Endodermal cell (in vitro differentiated cells): ENCODE data around the gene SPEM1. TPM values are rescaled to one million over a fixed set of nuclear protein-coding genes. Genes with fewer than 3 reads are reported as not detected.
"Not testable (repeated sequence)": the region's sequence is repeated elsewhere in the genome, so short reads cannot be mapped to it uniquely, and the experiment has no call there.

ENCODE experiments used
- DNase-seq: peaks from one replicate; pipeline ENCODE4 v3.0.0-alpha.2; 2017
- H3K27ac ChIP-seq: 2 replicates; pipeline ENCODE4 v1.5.1; 2013; ENCODE audit warnings: mild to moderate bottlenecking, low read depth, low read length, moderate library complexity
- H3K27me3 ChIP-seq: 2 replicates; pipeline ENCODE4 v1.6.1; 2013; ENCODE audit warnings: mild to moderate bottlenecking, low read length, moderate library complexity; ENCODE audit not compliant: insufficient read depth, control insufficient read depth, poor library complexity, severe bottlenecking
- H3K36me3 ChIP-seq: 2 replicates; pipeline ENCODE4 v1.7.0; 2013; ENCODE audit warnings: mild to moderate bottlenecking, low read length, moderate library complexity; ENCODE audit not compliant: control insufficient read depth, insufficient read depth
- H3K4me1 ChIP-seq: one replicate; pipeline ENCODE4 v1.7.0; 2013; ENCODE audit warnings: low read length; ENCODE audit not compliant: control insufficient read depth, insufficient read depth
- H3K4me3 ChIP-seq: 2 replicates; pipeline ENCODE4 v1.5.1; 2013; ENCODE audit warnings: mild to moderate bottlenecking, low read length, moderate library complexity
- H3K9ac ChIP-seq: 2 replicates; pipeline ENCODE4 v1.6.1; 2013; ENCODE audit warnings: mild to moderate bottlenecking, low read length, moderate library complexity; ENCODE audit not compliant: poor library complexity, severe bottlenecking; ENCODE audit errors: extremely low read depth
- H3K9me3 ChIP-seq: 2 replicates; pipeline ENCODE4 v1.6.1; 2013; ENCODE audit warnings: mild to moderate bottlenecking, low read length, moderate library complexity; ENCODE audit not compliant: control insufficient read depth
- H3K27ac Mint-ChIP-seq: 2 replicates; pipeline ENCODE4 v1.8.0; 2020; ENCODE audit warnings: mixed read lengths
- H3K27me3 Mint-ChIP-seq: 2 replicates; pipeline ENCODE4 v1.8.0; 2021; ENCODE audit warnings: mild to moderate bottlenecking, mixed read lengths; ENCODE audit not compliant: insufficient read depth
- H3K36me3 Mint-ChIP-seq: 2 replicates; pipeline ENCODE4 v1.8.0; 2020; ENCODE audit warnings: low read depth, mixed read lengths
- H3K4me1 Mint-ChIP-seq: 2 replicates; pipeline ENCODE4 v1.8.0; 2020; ENCODE audit warnings: mixed read lengths
- H3K4me3 Mint-ChIP-seq: 2 replicates; pipeline ENCODE4 v1.8.0; 2020; ENCODE audit warnings: mild to moderate bottlenecking, moderate library complexity, mixed read lengths
- H3K9me3 Mint-ChIP-seq: 2 replicates; pipeline ENCODE4 v1.8.0; 2020; ENCODE audit warnings: mild to moderate bottlenecking, mixed read lengths
- WGBS, 2 experiments: methylation state at CpG; one replicate each; pipeline versions ENCODE4 v1.1.5 to v1.1.7; 2013; ENCODE audit warnings: missing lambda C conversion rate in 2 of 2, mixed read lengths in 1 of 2; ENCODE audit not compliant: insufficient coverage in 1 of 2, insufficient read length in 1 of 2; 5-methylcytosine and 5-hydroxymethylcytosine counted together
- total RNA-seq, 2 donors: library from RNA; stranded (reverse); fragmentation: NEBNext Ultra II Directional in 1 of 2; extraction: Animal tissue kit (Norgen Biotek cat#: 25700) in 1 of 2; gene quantifications; 2 replicates in 1 of 2; 3 replicates in 1 of 2; pipeline ENCODE4 v1.2.1, GENCODE V29; 2021
- TF ChIP-seq, protein P1 (sequence below): fragments of 200-600 bp; sonication (generic); conservative IDR thresholded peaks from 2 replicates; pipeline ENCODE4 v1.5.0; 2021; ENCODE audit warnings: antibody characterized with exemption, mild to moderate bottlenecking

Gene SPEM1
- total RNA-seq, 2 donors from 2014 or later = 0.46 to 0.49 TPM

DNA sequence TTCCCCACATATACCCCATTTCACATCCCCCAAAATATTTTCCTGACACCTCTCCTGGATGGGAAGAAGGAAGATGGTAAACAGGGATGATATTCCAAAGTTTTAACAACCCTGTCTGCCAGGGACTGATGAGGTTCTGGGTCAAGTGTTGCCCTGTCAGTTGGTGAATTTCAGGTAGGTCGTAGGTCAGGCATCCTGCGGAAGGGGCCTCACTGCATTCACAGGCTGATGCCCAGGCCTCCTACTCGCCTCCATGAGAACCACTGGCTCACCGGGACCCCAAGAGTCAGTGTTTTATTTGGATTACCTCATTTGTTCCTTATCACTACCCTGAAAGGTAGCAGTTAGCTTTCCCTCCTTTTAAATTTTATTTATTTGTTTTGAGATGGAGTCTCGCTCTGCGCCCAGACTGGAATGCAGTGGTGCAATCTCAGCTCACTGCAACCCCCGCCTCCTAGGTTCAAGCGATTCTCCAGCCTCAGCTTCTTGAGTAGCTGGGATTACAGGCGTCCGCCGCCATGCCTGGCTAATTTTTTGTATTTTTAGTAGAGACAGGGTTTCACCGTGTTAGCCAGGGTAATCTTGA is 48.8 kb downstream of the SPEM1 start:
- Histone ChIP-seq H3K4me3 (no peak overlapping the region), H3K27ac (no peak overlapping the region), H3K9me3 (no peaks in the 10 kb centered on the region), H3K4me1 (no peaks in the 10 kb centered on the region), H3K27me3 (no peaks in the 10 kb centered on the region), H3K9ac (no peak overlapping the region), H3K36me3 (peaks cover 11% of the 10 kb centered on the region)
- Mint-ChIP-seq H3K4me3 (no peak overlapping the region), H3K27me3 (no peaks in the 10 kb centered on the region), H3K27ac (peak overlapping the region; percentile 30), H3K36me3 (peaks cover 17% of the 10 kb centered on the region), H3K4me1 (no peaks in the 10 kb centered on the region), H3K9me3 (no peaks in the 10 kb centered on the region)
- WGBS, 2 experiments = 87 to 91% methylated on average over 11 to 12 of the region's 12 CpGs
- no peak for DNase-seq
- TF ChIP-seq, protein P1, sequence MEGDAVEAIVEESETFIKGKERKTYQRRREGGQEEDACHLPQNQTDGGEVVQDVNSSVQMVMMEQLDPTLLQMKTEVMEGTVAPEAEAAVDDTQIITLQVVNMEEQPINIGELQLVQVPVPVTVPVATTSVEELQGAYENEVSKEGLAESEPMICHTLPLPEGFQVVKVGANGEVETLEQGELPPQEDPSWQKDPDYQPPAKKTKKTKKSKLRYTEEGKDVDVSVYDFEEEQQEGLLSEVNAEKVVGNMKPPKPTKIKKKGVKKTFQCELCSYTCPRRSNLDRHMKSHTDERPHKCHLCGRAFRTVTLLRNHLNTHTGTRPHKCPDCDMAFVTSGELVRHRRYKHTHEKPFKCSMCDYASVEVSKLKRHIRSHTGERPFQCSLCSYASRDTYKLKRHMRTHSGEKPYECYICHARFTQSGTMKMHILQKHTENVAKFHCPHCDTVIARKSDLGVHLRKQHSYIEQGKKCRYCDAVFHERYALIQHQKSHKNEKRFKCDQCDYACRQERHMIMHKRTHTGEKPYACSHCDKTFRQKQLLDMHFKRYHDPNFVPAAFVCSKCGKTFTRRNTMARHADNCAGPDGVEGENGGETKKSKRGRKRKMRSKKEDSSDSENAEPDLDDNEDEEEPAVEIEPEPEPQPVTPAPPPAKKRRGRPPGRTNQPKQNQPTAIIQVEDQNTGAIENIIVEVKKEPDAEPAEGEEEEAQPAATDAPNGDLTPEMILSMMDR = no peak

GRCh38 chr17:7469843-7470242 is 49.7 kb downstream of the SPEM1 start:
- H3K4me1 Mint-ChIP-seq, H3K27ac Mint-ChIP-seq, H3K27me3 Mint-ChIP-seq, H3K9me3 ChIP-seq, H3K27ac ChIP-seq, H3K4me1 ChIP-seq, H3K9me3 Mint-ChIP-seq, DNase-seq, H3K9ac ChIP-seq, H3K4me3 Mint-ChIP-seq, H3K27me3 ChIP-seq, H3K4me3 ChIP-seq: not testable (repeated sequence)
- peaks cover 11% of the 10 kb centered on the region for H3K36me3 ChIP-seq
- 88 to 95% methylated on average over 11 to 12 of the region's 12 CpGs for WGBS, 2 experiments
- H3K36me3 Mint-ChIP-seq = peaks cover 13% of the 10 kb centered on the region

DNA sequence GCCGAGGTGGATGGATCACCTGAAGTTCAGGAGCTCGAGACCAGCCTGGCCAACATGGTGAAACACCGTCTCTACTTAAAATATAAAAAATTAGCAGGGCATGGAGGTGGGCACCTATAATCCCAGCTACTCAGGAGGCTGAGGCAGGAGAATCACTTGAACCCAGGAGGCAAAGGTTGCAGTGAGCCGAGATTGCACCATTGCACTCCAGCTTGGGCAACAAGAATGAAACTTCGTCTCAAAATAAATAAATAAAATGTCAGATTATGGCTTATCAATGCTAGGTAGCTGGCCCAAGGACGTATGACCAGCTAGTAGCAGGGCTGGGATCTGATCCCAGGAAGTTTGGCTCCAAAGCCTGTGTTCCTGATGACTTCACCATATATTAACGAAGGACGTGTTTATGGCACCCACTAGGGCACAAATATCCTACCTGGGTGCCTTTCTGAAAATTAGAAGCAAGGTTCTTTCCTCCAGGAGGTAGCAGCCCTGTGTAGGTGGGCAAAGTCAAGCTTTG is 50.4 kb downstream of the SPEM1 start:
- H3K36me3 Mint-ChIP-seq = peaks cover 11% of the 10 kb centered on the region
- H3K27me3 ChIP-seq, H3K4me3 ChIP-seq, H3K27me3 Mint-ChIP-seq, H3K27ac ChIP-seq, H3K4me1 Mint-ChIP-seq, H3K27ac Mint-ChIP-seq, H3K4me1 ChIP-seq, H3K9me3 Mint-ChIP-seq, H3K9ac ChIP-seq, H3K9me3 ChIP-seq, H3K4me3 Mint-ChIP-seq, DNase-seq: not testable (repeated sequence)
- peaks cover 11% of the 10 kb centered on the region for H3K36me3 ChIP-seq
- WGBS, 2 experiments = 89 to 98% methylated on average over 7 to 8 of the region's 8 CpGs

Other genes starting within 250 kb of the SPEM1 start
- 10 to 100 TPM in 1 of 2 donors, 1 to 10 TPM in 1; 6.8 to 14.2 TPM for gene ASGR1, start 241.0 kb upstream of the SPEM1 start, total RNA-seq
- 10 to 100 TPM; 35.1 to 68.5 TPM for gene DLG4, start 200.5 kb upstream of the SPEM1 start, total RNA-seq
- 100 to 1,000 TPM; 337 to 459 TPM for gene ACADVL, start 200.4 kb upstream of the SPEM1 start, total RNA-seq
- 100 to 1,000 TPM in 1 of 2 donors, 10 to 100 TPM in 1; 98.2 to 116 TPM for gene DVL2, start 185.8 kb upstream of the SPEM1 start, total RNA-seq
- 10 to 100 TPM; 67.3 to 71.6 TPM for gene PHF23, start 180.9 kb upstream of the SPEM1 start, total RNA-seq
- 100 to 1,000 TPM; 264 to 317 TPM for gene GABARAP, start 177.9 kb upstream of the SPEM1 start, total RNA-seq
- 100 to 1,000 TPM; 123 to 125 TPM for gene CTDNEP1, start 168.6 kb upstream of the SPEM1 start, total RNA-seq
- gene ELP5, start 168.1 kb upstream of the SPEM1 start, total RNA-seq = 10 to 100 TPM; 45.3 to 68.0 TPM
- gene CLDN7, start 157.8 kb upstream of the SPEM1 start, total RNA-seq = 100 to 1,000 TPM; 142 to 149 TPM
- gene SLC2A4, start 138.6 kb upstream of the SPEM1 start, total RNA-seq = 1 to 10 TPM; 2.2 to 5.4 TPM
- 10 to 100 TPM in 1 of 2 donors, 1 to 10 TPM in 1; 6.6 to 15.9 TPM for gene YBX2, start 125.7 kb upstream of the SPEM1 start, total RNA-seq
- gene EIF5A, start 112.7 kb upstream of the SPEM1 start, total RNA-seq = 100 to 1,000 TPM; 488 to 556 TPM
- gene GPS2, start 105.0 kb upstream of the SPEM1 start, total RNA-seq = 10 to 100 TPM; 43.6 to 47.2 TPM
- gene NEURL4, start 91.0 kb upstream of the SPEM1 start, total RNA-seq = 10 to 100 TPM; 51.3 to 52.7 TPM
- 1 to 10 TPM; 4.5 to 8.4 TPM for gene ACAP1, start 83.8 kb upstream of the SPEM1 start, total RNA-seq
- gene KCTD11, start 68.2 kb upstream of the SPEM1 start, total RNA-seq = 1 to 10 TPM; 7.1 to 8.4 TPM
- not detected for gene TMEM95, start 65.2 kb upstream of the SPEM1 start, total RNA-seq
- gene TNK1, start 39.2 kb upstream of the SPEM1 start, total RNA-seq = 10 to 100 TPM; 11.0 to 11.7 TPM
- gene PLSCR3, start 25.8 kb upstream of the SPEM1 start, total RNA-seq = 10 to 100 TPM; 21.0 to 26.2 TPM
- 100 to 1,000 TPM; 133 to 175 TPM for gene TMEM256, start 16.2 kb upstream of the SPEM1 start, total RNA-seq
- 100 to 1,000 TPM in 1 of 2 donors, 10 to 100 TPM in 1; 78.5 to 121 TPM for gene NLGN2, start 12.5 kb upstream of the SPEM1 start, total RNA-seq
- gene SPEM2, start 5.3 kb downstream of the SPEM1 start, total RNA-seq = not detected
- not detected for gene SPEM3, start 8.5 kb downstream of the SPEM1 start, total RNA-seq
- gene TMEM102, start 15.1 kb downstream of the SPEM1 start, total RNA-seq = 1 to 10 TPM; 6.5 to 8.6 TPM
- gene FGF11, start 19.2 kb downstream of the SPEM1 start, total RNA-seq = 1 to 10 TPM; 4.0 to 8.8 TPM
- 10 to 100 TPM in 1 of 2 donors, 1 to 10 TPM in 1; 8.7 to 11.6 TPM for gene CHRNB1, start 24.7 kb downstream of the SPEM1 start, total RNA-seq
- gene ZBTB4, start 59.3 kb downstream of the SPEM1 start, total RNA-seq = 10 to 100 TPM; 18.8 to 25.5 TPM
- under 1 TPM in 1 of 2 donors, not detected in 1; 0.33 TPM for gene SLC35G6, start 61.1 kb downstream of the SPEM1 start, total RNA-seq
- gene POLR2A, start 64.0 kb downstream of the SPEM1 start, total RNA-seq = 100 to 1,000 TPM; 129 to 189 TPM
- 1 to 10 TPM; 8.3 to 8.4 TPM for gene TNFSF12, start 128.7 kb downstream of the SPEM1 start, total RNA-seq
- gene TNFSF13, start 138.4 kb downstream of the SPEM1 start, total RNA-seq = 1 to 10 TPM; 1.7 to 3.0 TPM
- gene SENP3, start 141.6 kb downstream of the SPEM1 start, total RNA-seq = 10 to 100 TPM; 71.5 to 82.3 TPM
- gene CD68, start 159.3 kb downstream of the SPEM1 start, total RNA-seq = under 1 TPM in 1 of 2 donors, not detected in 1; 0.44 TPM
- gene MPDU1, start 163.5 kb downstream of the SPEM1 start, total RNA-seq = 10 to 100 TPM; 47.4 to 56.6 TPM
- gene SOX15, start 169.8 kb downstream of the SPEM1 start, total RNA-seq = 1 to 10 TPM; 6.4 to 7.3 TPM
- 10 to 100 TPM; 52.1 to 53.9 TPM for gene FXR2, start 194.6 kb downstream of the SPEM1 start, total RNA-seq
- gene SAT2, start 207.5 kb downstream of the SPEM1 start, total RNA-seq = 100 to 1,000 TPM in 1 of 2 donors, 10 to 100 TPM in 1; 82.7 to 103 TPM
- gene SHBG, start 209.8 kb downstream of the SPEM1 start, total RNA-seq = 1 to 10 TPM in 1 of 2 donors, under 1 TPM in 1; 0.77 to 1.9 TPM
- gene ATP1B2, start 230.6 kb downstream of the SPEM1 start, total RNA-seq = 1 to 10 TPM; 6.4 to 7.5 TPM